Measurements from ENCODE around the gene UBAP1L. TPM values are rescaled to one million over a fixed set of nuclear protein-coding genes. Genes with fewer than 3 reads are reported as not detected.

UBAP1L gene
- 3.7 and 5.1 TPM in 2 replicates for total RNA-seq
- polyA plus RNA-seq, result 1.6 and 2.7 TPM in 2 replicates

- H3K36me3 ChIP-seq, result peaks cover 50% of the 10 kb centered on the region
- H3K27me3 ChIP-seq, result no peaks in the 10 kb centered on the region
- no peak for DNase-seq (ENCODE audit: low read depth in 1 of 2, low spot score in 1 of 2)
- no peaks in the 10 kb centered on the region for H3K9me3 ChIP-seq (ENCODE audit: low read depth)
- H3K27ac ChIP-seq, result no peak within 1 kb of the TSS
- no peaks in the 10 kb centered on the region for H3K4me1 ChIP-seq (ENCODE audit: low read depth)
- TF ChIP-seq CTCF (IDR thresholded peaks at IDR 0.05; ENCODE audit: low read depth, low read length), result no peak
- H3K4me3 ChIP-seq, result no peak within 1 kb of the TSS
These were observed at the start of gene UBAP1L for GRCh38 chr15:65115086-65115485. Gene UBAP1L, minus strand, starts transcription at chr15:65115200. Its CDS starts 8,985 bp downstream, at chr15:65106215.

DNA sequence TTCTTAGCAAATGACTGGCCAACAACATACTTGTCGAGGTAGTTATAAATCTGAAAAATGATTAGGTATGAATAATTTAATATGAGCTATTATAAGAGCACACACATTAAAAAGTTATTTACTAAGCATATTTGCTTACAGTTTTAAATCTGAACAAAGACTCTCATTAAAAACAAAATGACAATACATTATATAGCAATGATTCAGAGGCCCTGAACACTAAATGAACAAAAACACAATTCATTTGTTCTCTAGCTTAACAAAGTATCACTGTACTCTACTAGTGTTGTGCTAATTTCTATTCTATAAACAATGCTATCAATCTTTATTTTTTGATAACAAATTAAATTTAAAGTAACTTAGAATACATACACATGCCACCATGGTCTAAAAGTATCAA is 49.1 kb upstream of the UBAP1L start:
- Histone ChIP-seq H3K27ac (no peak overlapping the region), H3K27me3 (no peaks in the 10 kb centered on the region), H3K4me3 (no peak overlapping the region), H3K9me3 (ENCODE audit: low read depth) (no peaks in the 10 kb centered on the region), H3K4me1 (ENCODE audit: low read depth) (no peaks in the 10 kb centered on the region), H3K36me3 (peaks cover 42% of the 10 kb centered on the region)
- TF ChIP-seq CTCF (IDR thresholded peaks at IDR 0.05; ENCODE audit: low read depth, low read length), result no peak
- no peak for DNase-seq (ENCODE audit: low read depth in 1 of 2, low spot score in 1 of 2)

GRCh38 chr15:65163041-65163440 is 48.0 kb upstream of the UBAP1L start:
- H3K4me3 ChIP-seq, result no peak overlapping the region
- H3K4me1 ChIP-seq (ENCODE audit: low read depth), result no peaks in the 10 kb centered on the region
- H3K27ac ChIP-seq, result no peak overlapping the region
- no peaks in the 10 kb centered on the region for H3K9me3 ChIP-seq (ENCODE audit: low read depth)
- no peak for TF ChIP-seq CTCF (IDR thresholded peaks at IDR 0.05; ENCODE audit: low read depth, low read length)
- no peak for DNase-seq (ENCODE audit: low read depth in 1 of 2, low spot score in 1 of 2)
- H3K36me3 ChIP-seq, result peaks cover 49% of the 10 kb centered on the region
- H3K27me3 ChIP-seq, result no peaks in the 10 kb centered on the region

DNA sequence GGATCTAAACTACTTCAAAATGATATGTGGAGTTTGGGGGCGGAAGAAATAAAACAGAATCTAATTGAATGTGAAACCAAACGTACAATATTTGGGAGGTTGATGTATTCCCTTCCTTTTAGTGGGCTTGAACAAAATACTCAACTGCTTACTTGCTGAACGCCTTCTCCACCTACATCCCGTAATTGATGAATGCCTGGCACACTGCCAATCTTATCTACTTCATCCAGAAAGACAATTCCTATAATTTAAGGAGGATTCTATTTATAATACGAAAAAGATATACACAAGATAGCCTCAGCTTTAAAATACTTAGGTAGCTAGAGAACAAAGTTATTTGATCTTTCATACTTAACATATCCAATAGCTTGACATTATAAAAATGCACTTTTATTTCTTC is 41.7 kb upstream of the UBAP1L start:
- no peaks in the 10 kb centered on the region for H3K27me3 ChIP-seq
- peaks cover 68% of the 10 kb centered on the region for H3K36me3 ChIP-seq
- no peak for TF ChIP-seq CTCF (IDR thresholded peaks at IDR 0.05; ENCODE audit: low read depth, low read length)
- H3K27ac ChIP-seq, result no peak overlapping the region
- no peaks in the 10 kb centered on the region for H3K4me1 ChIP-seq (ENCODE audit: low read depth)
- no peak overlapping the region for H3K4me3 ChIP-seq
- DNase-seq (ENCODE audit: low read depth in 1 of 2, low spot score in 1 of 2), result no peak
- no peaks in the 10 kb centered on the region for H3K9me3 ChIP-seq (ENCODE audit: low read depth)

GRCh38 chr15:65154720-65155119 is 39.7 kb upstream of the UBAP1L start:
- Histone ChIP-seq H3K36me3 (peaks cover 81% of the 10 kb centered on the region), H3K4me3 (no peak overlapping the region)
- TF ChIP-seq CTCF (IDR thresholded peaks at IDR 0.05; ENCODE audit: low read depth, low read length), result no peak

GRCh38 chr15:65147902-65148301 is 32.9 kb upstream of the UBAP1L start:
- H3K4me1 ChIP-seq (ENCODE audit: low read depth), result no peaks in the 10 kb centered on the region
- H3K9me3 ChIP-seq (ENCODE audit: low read depth), result no peaks in the 10 kb centered on the region
- H3K27me3 ChIP-seq, result no peaks in the 10 kb centered on the region
- H3K27ac ChIP-seq, result peak overlapping the region; percentile 59
- no peak for TF ChIP-seq CTCF (IDR thresholded peaks at IDR 0.05; ENCODE audit: low read depth, low read length)
- DNase-seq (ENCODE audit: low read depth in 1 of 2, low spot score in 1 of 2), result no peak
- H3K4me3 ChIP-seq, result no peak overlapping the region
- peaks cover 42% of the 10 kb centered on the region for H3K36me3 ChIP-seq

More at GRCh38 chr15:65154720-65155119, 39.7 kb upstream of the UBAP1L start:
- Histone ChIP-seq H3K9me3 (ENCODE audit: low read depth) (no peaks in the 10 kb centered on the region), H3K27me3 (no peaks in the 10 kb centered on the region), H3K27ac (no peak overlapping the region), H3K4me1 (ENCODE audit: low read depth) (no peaks in the 10 kb centered on the region)
- no peak for DNase-seq (ENCODE audit: low read depth in 1 of 2, low spot score in 1 of 2)
